Lung (tissue), 12 donors: Measurements from ENCODE around the gene KLHL26. TPM values are rescaled to one million over a fixed set of nuclear protein-coding genes. Genes with fewer than 3 reads are reported as not detected.

Experiments used
- ATAC-seq: fragments of 200-7000 bp; cut with Tn5 transposase; one replicate; pipeline ENCODE4 v1.9.1; 2020; ENCODE audit warnings: moderate number of reproducible peaks; ENCODE audit not compliant: insufficient read depth, low FRiP score
- DNase-seq, 3 donors: peaks; one replicate each; pipeline ENCODE4 v3.0.0-alpha.2; 2013 to 2017
- H3K27ac ChIP-seq, 2 donors: one replicate each; pipeline ENCODE4 v1.5.1; 2013; ENCODE audit warnings: mild to moderate bottlenecking in 2 of 2, moderate library complexity in 2 of 2, control low read depth in 1 of 2, inconsistent platforms in 1 of 2, low read depth in 1 of 2, low read length in 1 of 2
- H3K27me3 ChIP-seq, 3 donors: one replicate each; pipeline ENCODE4 v1.5.1; 2013; ENCODE audit warnings: low read length in 2 of 3; ENCODE audit not compliant: control insufficient read depth in 3 of 3, insufficient read depth in 3 of 3
- H3K36me3 ChIP-seq, 4 donors: one replicate each; pipeline ENCODE4 v1.5.1; 2013; ENCODE audit warnings: low read length in 4 of 4, mild to moderate bottlenecking in 1 of 4, moderate library complexity in 1 of 4; ENCODE audit not compliant: control insufficient read depth in 4 of 4, insufficient read depth in 4 of 4
- H3K4me1 ChIP-seq, 5 donors: one replicate each; pipeline ENCODE4 v1.5.1; 2013; ENCODE audit warnings: low read length in 5 of 5, mild to moderate bottlenecking in 2 of 5, moderate library complexity in 1 of 5; ENCODE audit not compliant: control insufficient read depth in 5 of 5, insufficient read depth in 5 of 5
- H3K4me3 ChIP-seq: one replicate; pipeline ENCODE4 v1.5.1; 2013; ENCODE audit warnings: mild to moderate bottlenecking, control low read depth, moderate library complexity
- H3K9ac ChIP-seq, 2 donors: one replicate each; pipeline ENCODE4 v1.5.1; 2013; ENCODE audit warnings: low read length in 2 of 2, control low read depth in 1 of 2; ENCODE audit not compliant: insufficient read depth in 1 of 2
- H3K9me3 ChIP-seq, 4 donors: one replicate each; pipeline ENCODE4 v1.5.1; 2013; ENCODE audit warnings: low read length in 3 of 4, mild to moderate bottlenecking in 1 of 4, moderate library complexity in 1 of 4; ENCODE audit not compliant: control insufficient read depth in 4 of 4, insufficient read depth in 3 of 4
- CTCF ChIP-seq: IDR thresholded peaks from 2 replicates; pipeline ENCODE4 v1.5.1; 2012; ENCODE audit warnings: mild to moderate bottlenecking; ENCODE audit errors: control extremely low read depth, extremely low read depth
- WGBS, 2 donors: extraction: QIAGEN DNeasy Blood & Tissue Kit; methylation state at CpG; one replicate each; pipeline ENCODE4 v1.1.7; 2013; 5-methylcytosine and 5-hydroxymethylcytosine counted together
- polyA plus RNA-seq, 2 donors: library from polyadenylated mRNA; stranded (reverse); fragments of 200-250 nt; gene quantifications; one replicate each; pipeline ENCODE4 v1.2.1, GENCODE V29; 2013
- total RNA-seq, 2 donors: library from RNA; depleted of rRNA in 1 of 2; stranded (reverse); fragments of >200 nt in 1 of 2; gene quantifications; one replicate each; pipeline ENCODE4 v1.2.1, GENCODE V29; 2014 to 2021
- donor health status: control.
- donor health status: control.
- donor health status: Bipolar disorder and iron deficiency.
- donor health status: healthy.
- donor health status: DM: yes; HTN: yes; CAD: no.

The KLHL26 gene
- total and polyA plus RNA-seq, 4 donors = 4.1 to 18.0 (median 8.4) TPM

- Histone ChIP-seq H3K4me1 (peaks cover 0 to 13% (median 3%) of the 10 kb centered on the region in 5 donors), H3K9me3 (no peaks in the 10 kb centered on the region), H3K27ac (no peak overlapping the region), H3K9ac (no peak overlapping the region), H3K36me3 (no peaks in the 10 kb centered on the region), H3K27me3 (no peaks in the 10 kb centered on the region), H3K4me3 (no peak overlapping the region)
- no peak for TF ChIP-seq CTCF
- ATAC-seq (no peak), DNase-seq (no peak)
- WGBS, 2 donors = 71 to 82% methylated on average over 3 of the region's 3 CpGs
Observed at GRCh38 chr19:18697680-18698079, 60.9 kb downstream of the KLHL26 start.

- no peak overlapping the region for H3K9ac ChIP-seq
- H3K9me3 ChIP-seq = no peaks in the 10 kb centered on the region
- H3K27ac ChIP-seq = no peak overlapping the region
- ATAC-seq (no peak), DNase-seq (no peak)
- H3K4me3 ChIP-seq = no peak overlapping the region
- no peak for TF ChIP-seq CTCF
- H3K36me3 ChIP-seq = no peaks in the 10 kb centered on the region
- peaks cover 0 to 13% (median 3%) of the 10 kb centered on the region in 5 donors for H3K4me1 ChIP-seq
- H3K27me3 ChIP-seq = no peaks in the 10 kb centered on the region
- 90 to 94% methylated on average over 18 of the region's 18 CpGs for WGBS, 2 donors
Observed at GRCh38 chr19:18698321-18699167, 61.7 kb downstream of the KLHL26 start.

GRCh38 chr19:18699403-18700054 is 62.7 kb downstream of the KLHL26 start:
- H3K4me3 ChIP-seq = no peak overlapping the region
- H3K27me3 ChIP-seq = no peaks in the 10 kb centered on the region
- no peak overlapping the region for H3K9ac ChIP-seq
- no peaks in the 10 kb centered on the region for H3K36me3 ChIP-seq
- DNase-seq (no peak), ATAC-seq (no peak)
- no peaks in the 10 kb centered on the region for H3K9me3 ChIP-seq
- no peak overlapping the region for H3K27ac ChIP-seq
- peaks cover 0 to 13% (median 3%) of the 10 kb centered on the region in 5 donors for H3K4me1 ChIP-seq
- TF ChIP-seq CTCF = no peak
- 63 to 66% methylated on average over 14 of the region's 14 CpGs for WGBS, 2 donors
